ENCODE data around the gene UBE2M. TPM values are rescaled to one million over a fixed set of nuclear protein-coding genes. Genes with fewer than 3 reads are reported as not detected.

UBE2M gene
- polyA plus RNA-seq, 2 of the 4 experiments (the other 2 are of a cell fraction), result 139 to 190 TPM

GRCh38 chr19:58570770-58571574 is 12.6 kb upstream of the UBE2M start:
- ATAC-seq, result no peak
- no peak for TF ChIP-seq RFX5 (IDR thresholded peaks at IDR 0.05)
- TF ChIP-seq ZSCAN20 (CRISPR knock-in tag; IDR thresholded peaks at IDR 0.05), result no peak
- TF ChIP-seq JUN (IDR thresholded peaks at IDR 0.05), result no peak; a peak in 1 of 5 replicates
- no peak for TF ChIP-seq BCL3 (IDR thresholded peaks at IDR 0.05)
- no peak for TF ChIP-seq TP53 (CRISPR knock-in tag; IDR thresholded peaks at IDR 0.05)
- TF ChIP-seq SREBF2 (IDR thresholded peaks at IDR 0.05), result no peak
- no peak for TF ChIP-seq POLR2A (IDR thresholded peaks at IDR 0.05; ENCODE audit: low read length)
- TF ChIP-seq RARB (CRISPR knock-in tag; IDR thresholded peaks at IDR 0.05), result no peak
- no peak for TF ChIP-seq HMGXB4 (CRISPR knock-in tag; IDR thresholded peaks at IDR 0.05; ENCODE audit: borderline replicate concordance)
- no peak for TF ChIP-seq CHD4 (IDR thresholded peaks at IDR 0.05; ENCODE audit: borderline replicate concordance)
- H3K4me1 ChIP-seq, result peaks cover 15% of the 10 kb centered on the region
- DNase-seq (ENCODE audit: low read depth in 1 of 2, low spot score in 1 of 2), result no peak
- H3K4me2 ChIP-seq, result no peak overlapping the region
- no peak for FAIRE-seq
- H3K27ac ChIP-seq, result no peak overlapping the region
- ChIA-PET POLR2A (interaction anchor here (0.7 to 1.9 kb wide), 2 partner anchors 12 to 27 kb away, joined by 3 to 5 read pairs; partner anchors contain the start of gene TRIM28), CTCF (interaction anchor here (1.0 to 3.3 kb wide), 5 partner anchors 9 to 57 kb away, joined by 3 to 16 read pairs (median 7); partner anchors contain the start of gene ZBTB45)
- WGBS (ENCODE audit: missing lambda C conversion rate), result 92% methylated on average over 19 of the region's 25 CpGs
- no peaks in the 10 kb centered on the region for H3K9me3 ChIP-seq
- no peak overlapping the region for H3K4me3 ChIP-seq

- 79% methylated on average over 8 of the region's 8 CpGs for WGBS (ENCODE audit: missing lambda C conversion rate)
- TF ChIP-seq MAZ (IDR thresholded peaks at IDR 0.05; ENCODE audit: borderline replicate concordance, low read depth, low read length) (no peak), JUN (IDR thresholded peaks at IDR 0.05) (0 out of 5 replicates have a peak, but pooled peaks of 1 of the 2 experiments have one; percentile 2), BCL3 (IDR thresholded peaks at IDR 0.05) (no peak), EHF (CRISPR knock-in tag; IDR thresholded peaks at IDR 0.05) (no peak)
- FAIRE-seq, result no peak
- no peak overlapping the region for H3K27ac ChIP-seq
- no peak overlapping the region for H3K4me2 ChIP-seq
- H3K4me1 ChIP-seq, result peaks cover 15% of the 10 kb centered on the region
- ATAC-seq, result no peak
- ChIA-PET POLR2A (interaction anchor here (0.7 to 1.9 kb wide), 3 partner anchors 11 to 26 kb away, joined by 3 to 6 read pairs (median 5); partner anchors contain the start of gene TRIM28), CTCF (interaction anchor here (1.0 to 3.3 kb wide), 3 partner anchors 11 to 56 kb away, joined by 3 to 16 read pairs (median 3); partner anchors contain the start of gene ZBTB45)
- no peak for DNase-seq (ENCODE audit: low read depth in 1 of 2, low spot score in 1 of 2)
- no peaks in the 10 kb centered on the region for H3K9me3 ChIP-seq
- H3K4me3 ChIP-seq, result no peak overlapping the region
Measured at GRCh38 chr19:58569943-58570670, 11.7 kb upstream of the UBE2M start.

GRCh38 chr19:58569191-58569942 is 11.0 kb upstream of the UBE2M start:
- DNase-seq (ENCODE audit: low read depth in 1 of 2, low spot score in 1 of 2) (no peak), ATAC-seq (no peak), FAIRE-seq (no peak)
- CTCF ChIA-PET, result interaction anchor here (1.0 kb wide), 1 partner anchor 10 kb away, joined by 3 read pairs; no protein-coding TSS in a partner anchor
- no peak overlapping the region for H3K27ac ChIP-seq
- H3K4me1 ChIP-seq, result peaks cover 12% of the 10 kb centered on the region
- H3K9me3 ChIP-seq, result no peaks in the 10 kb centered on the region
- POLR2A ChIA-PET, result interaction anchor here (1.0 to 1.9 kb wide), 2 partner anchors 10 to 26 kb away, joined by 5 to 6 read pairs; partner anchors contain the start of gene TRIM28
- WGBS (ENCODE audit: missing lambda C conversion rate), result 90% methylated on average over 6 of the region's 6 CpGs
- TF ChIP-seq NR3C1 (IDR thresholded peaks at IDR 0.05), result no peak
- TF ChIP-seq POLR2AphosphoS2 (conservative IDR thresholded peaks at IDR 0.05; ENCODE audit: low read length), result no peak
- no peak for TF ChIP-seq MAZ (IDR thresholded peaks at IDR 0.05; ENCODE audit: borderline replicate concordance, low read depth, low read length)
- no peak for TF ChIP-seq RAD21 (conservative IDR thresholded peaks at IDR 0.05 in 1 of 2, IDR thresholded peaks at IDR 0.05 in 1 of 2)
- 0 out of 5 replicates have a peak, but pooled peaks of 1 of the 2 experiments have one; percentile 23 for TF ChIP-seq JUN (IDR thresholded peaks at IDR 0.05)
- no peak for TF ChIP-seq GATA3 (IDR thresholded peaks at IDR 0.05; ENCODE audit: borderline replicate concordance)
- no peak for TF ChIP-seq MAFK (IDR thresholded peaks at IDR 0.05; ENCODE audit: partially characterized antibody)
- TF ChIP-seq RFX5 (IDR thresholded peaks at IDR 0.05), result no peak
- TF ChIP-seq RCOR1 (IDR thresholded peaks at IDR 0.05; ENCODE audit: low read depth, low read length), result no peak
- TF ChIP-seq HOXA7 (CRISPR knock-in tag; IDR thresholded peaks at IDR 0.05), result no peak
- TF ChIP-seq KDM1A (IDR thresholded peaks at IDR 0.05; ENCODE audit: low read depth), result no peak
- TF ChIP-seq PBX3 (IDR thresholded peaks at IDR 0.05), result peak; percentile 46; the same call in 1 of the 2 replicates
- no peak for TF ChIP-seq E2F6 (IDR thresholded peaks at IDR 0.05; ENCODE audit: borderline replicate concordance, low read depth)
- H3K4me2 ChIP-seq, result no peak overlapping the region
- H3K4me3 ChIP-seq, result no peak overlapping the region
